HG03196 (cell line): Measurements from ENCODE around the gene PIKFYVE.

Experiments used
- ATAC-seq: cut with Tn5 transposase; IDR thresholded peaks from one replicate; pipeline ENCODE4 v1.9.1; 2021; ENCODE audit not compliant: unreplicated experiment

PIKFYVE gene

GRCh38 chr2:208406474-208407451 lies 140.7 kb downstream of the PIKFYVE start, which contains the start of gene PTH2R:
Gene PTH2R, plus strand, starts transcription at chr2:208406792. Its CDS starts 252 bp downstream, at chr2:208407044.
- no peak for ATAC-seq

- ATAC-seq = no peak
Observed at GRCh38 chr2:208407667-208408066, 141.6 kb downstream of the PIKFYVE start.
